GM23248 (cell line): ENCODE results near the gene IGSF11. TPM values are rescaled to one million over a fixed set of nuclear protein-coding genes. Genes with fewer than 3 reads are reported as not detected.

Experiments used
- DNase-seq: peaks from one replicate; pipeline ENCODE4 v3.0.0-alpha.2; 2015
- H2AFZ ChIP-seq: fragments of 200-600 bp; sonication (generic); 2 replicates; pipeline ENCODE4 v1.6.1; 2016; ENCODE audit warnings: antibody characterized with exemption
- H3F3A ChIP-seq: fragments of 200-600 bp; sonication (generic); 2 replicates; pipeline ENCODE4 v1.6.1; 2016; ENCODE audit warnings: mild to moderate bottlenecking, antibody characterized with exemption, mixed run types; ENCODE audit not compliant: insufficient read depth
- H3K27ac ChIP-seq: fragments of 200-600 bp; sonication (generic); 2 replicates; pipeline ENCODE4 v1.5.1; 2016; ENCODE audit warnings: mild to moderate bottlenecking
- H3K27me3 ChIP-seq: fragments of 200-600 bp; sonication (generic); replicated peaks from 2 replicates; pipeline ENCODE4 v1.6.1; 2016; ENCODE audit warnings: mild to moderate bottlenecking; ENCODE audit not compliant: insufficient read depth
- H3K36me3 ChIP-seq: fragments of 200-600 bp; sonication (generic); 2 replicates; pipeline ENCODE4 v1.6.1; 2016; ENCODE audit warnings: low read depth, mild to moderate bottlenecking
- H3K4me1 ChIP-seq: fragments of 200-600 bp; sonication (generic); 2 replicates; pipeline ENCODE4 v1.6.1; 2016; ENCODE audit warnings: mild to moderate bottlenecking; ENCODE audit not compliant: insufficient read depth
- H3K4me2 ChIP-seq: fragments of 200-600 bp; sonication (generic); one replicate; pipeline ENCODE4 v1.6.1; 2016; ENCODE audit warnings: mild to moderate bottlenecking; ENCODE audit not compliant: unreplicated experiment
- H3K4me3 ChIP-seq: fragments of 200-600 bp; sonication (generic); 2 replicates; pipeline ENCODE4 v1.5.1; 2016; ENCODE audit warnings: mild to moderate bottlenecking
- H3K79me2 ChIP-seq: fragments of 200-600 bp; sonication (generic); 2 replicates; pipeline ENCODE4 v1.6.1; 2016; ENCODE audit warnings: mild to moderate bottlenecking; ENCODE audit not compliant: insufficient read depth
- H3K9ac ChIP-seq: fragments of 200-600 bp; sonication (generic); 2 replicates; pipeline ENCODE4 v1.6.1; 2016; ENCODE audit warnings: mild to moderate bottlenecking
- H3K9me2 ChIP-seq: fragments of 200-600 bp; sonication (generic); 2 replicates; pipeline ENCODE4 v1.6.1; 2016; ENCODE audit warnings: mixed run types, mild to moderate bottlenecking, moderate library complexity; ENCODE audit not compliant: insufficient read depth
- H3K9me3 ChIP-seq: fragments of 200-600 bp; sonication (generic); one replicate; pipeline ENCODE4 v1.6.1; 2017; ENCODE audit warnings: low read depth
- H4K20me1 ChIP-seq: fragments of 200-600 bp; sonication (generic); 2 replicates; pipeline ENCODE4 v1.6.0; 2016; ENCODE audit not compliant: insufficient read depth
- EZH2 ChIP-seq: fragments of 200-600 bp; sonication (generic); IDR thresholded peaks from 2 replicates; pipeline ENCODE4 v1.6.1; 2018; ENCODE audit warnings: antibody characterized with exemption, mild to moderate bottlenecking; ENCODE audit not compliant: insufficient read depth, poor library complexity, severe bottlenecking
- EZH2phosphoT487 ChIP-seq: fragments of 200-600 bp; sonication (generic); IDR thresholded peaks from 2 replicates; pipeline ENCODE4 v1.6.1; 2018; ENCODE audit warnings: antibody characterized with exemption, moderate library complexity, mild to moderate bottlenecking, low read depth; ENCODE audit not compliant: insufficient read depth
- WGBS, 2 experiments: methylation state at CpG; one replicate each; pipeline ENCODE4 v1.1.6; 2015 to 2017; ENCODE audit warnings: low lambda C conversion rate in 2 of 2, low coverage in 1 of 2; ENCODE audit errors: missing lambda C conversion rate in 2 of 2; 5-methylcytosine and 5-hydroxymethylcytosine counted together
- in situ Hi-C: fragments of 300-500 bp; cut with MboI; formaldehyde crosslinking; loops from 2 replicates; pipeline ENCODE4 v1.15.0; 2020
- polyA plus RNA-seq: library from polyadenylated mRNA; unstranded; fragments of >200 nt; fragmentation: Nextera tagmentation; extraction: Ambion mirVana; gene quantifications from 2 replicates; pipeline ENCODE4 v1.2.1, GENCODE V29; 2016
- total RNA-seq: library from RNA; depleted of rRNA; stranded (reverse); fragments of >200 nt; shearing (Covaris generic); gene quantifications from 2 replicates; pipeline ENCODE4 v1.2.3, GENCODE V29; 2014

The IGSF11 gene
- total and polyA plus RNA-seq, 2 experiments from 2014 or later = not detected

GRCh38 chr3:118974356-118975097 lies 60.1 kb downstream of the IGSF11 start:
- Histone ChIP-seq H3K27me3 (no peaks in the 10 kb centered on the region), H3K36me3 (no peaks in the 10 kb centered on the region), H3K4me2 (no peak overlapping the region), H4K20me1 (no peaks in the 10 kb centered on the region), H3K9me2 (no peaks in the 10 kb centered on the region), H3K4me1 (no peaks in the 10 kb centered on the region), H3K9ac (no peak overlapping the region), H3K4me3 (no peak overlapping the region), H2AFZ (no peak overlapping the region), H3K27ac (no peak overlapping the region), H3K9me3 (no peaks in the 10 kb centered on the region), H3K79me2 (no peaks in the 10 kb centered on the region), H3F3A (no peaks in the 10 kb centered on the region)
- WGBS, 2 experiments = 45% methylated on average over 6 of the region's 6 CpGs
- in situ Hi-C loops = no loop called here
- DNase-seq = no peak
- TF ChIP-seq EZH2phosphoT487 = no peak

GRCh38 chr3:118973050-118973449 lies 61.6 kb downstream of the IGSF11 start:
- Histone ChIP-seq H4K20me1 (no peaks in the 10 kb centered on the region), H3K4me1 (no peaks in the 10 kb centered on the region), H3K4me2 (no peak overlapping the region), H3K79me2 (no peaks in the 10 kb centered on the region), H3K9ac (no peak overlapping the region), H3K27ac (no peak overlapping the region), H3K9me3 (no peaks in the 10 kb centered on the region), H3K9me2 (no peaks in the 10 kb centered on the region), H3F3A (no peaks in the 10 kb centered on the region), H3K27me3 (no peaks in the 10 kb centered on the region), H3K36me3 (no peaks in the 10 kb centered on the region), H3K4me3 (no peak overlapping the region), H2AFZ (no peak overlapping the region)
- 34 to 38% methylated on average over 3 of the region's 3 CpGs for WGBS, 2 experiments
- no peak for DNase-seq
- in situ Hi-C loops = no loop called here
- TF ChIP-seq EZH2phosphoT487 = no peak
- no peak for TF ChIP-seq EZH2

- H2AFZ ChIP-seq = no peak overlapping the region
- WGBS, 2 experiments = 7 to 15% methylated on average over 2 of the region's 2 CpGs
- H3K4me1 ChIP-seq = no peaks in the 10 kb centered on the region
Observed at GRCh38 chr3:118970819-118971218, 63.8 kb downstream of the IGSF11 start.

GRCh38 chr3:118968640-118969039 lies 66.0 kb downstream of the IGSF11 start:
- no peaks in the 10 kb centered on the region for H3K27me3 ChIP-seq
- no peaks in the 10 kb centered on the region for H3K36me3 ChIP-seq
- H3K9ac ChIP-seq = no peak overlapping the region
- H2AFZ ChIP-seq = no peak overlapping the region
- no peak for DNase-seq
- no peak overlapping the region for H3K27ac ChIP-seq
- in situ Hi-C loops = no loop called here
- no peaks in the 10 kb centered on the region for H3F3A ChIP-seq
- no peaks in the 10 kb centered on the region for H3K9me2 ChIP-seq
- H4K20me1 ChIP-seq = no peaks in the 10 kb centered on the region
- no peaks in the 10 kb centered on the region for H3K79me2 ChIP-seq
- TF ChIP-seq EZH2phosphoT487 (no peak), EZH2 (no peak)
- no peak overlapping the region for H3K4me2 ChIP-seq
- no peak overlapping the region for H3K4me3 ChIP-seq
- no peaks in the 10 kb centered on the region for H3K4me1 ChIP-seq
- WGBS, 2 experiments = 2 to 5% methylated on average over 2 of the region's 2 CpGs
- no peaks in the 10 kb centered on the region for H3K9me3 ChIP-seq

More at GRCh38 chr3:118970819-118971218, 63.8 kb downstream of the IGSF11 start:
- no peaks in the 10 kb centered on the region for H3F3A ChIP-seq
- in situ Hi-C loops = no loop called here
- no peaks in the 10 kb centered on the region for H3K27me3 ChIP-seq
- no peak overlapping the region for H3K4me3 ChIP-seq
- no peaks in the 10 kb centered on the region for H3K9me2 ChIP-seq
- H4K20me1 ChIP-seq = no peaks in the 10 kb centered on the region
- H3K27ac ChIP-seq = no peak overlapping the region
- no peaks in the 10 kb centered on the region for H3K9me3 ChIP-seq
- no peak for DNase-seq
- H3K9ac ChIP-seq = no peak overlapping the region
- no peaks in the 10 kb centered on the region for H3K36me3 ChIP-seq
- H3K79me2 ChIP-seq = no peaks in the 10 kb centered on the region
- TF ChIP-seq EZH2 (no peak), EZH2phosphoT487 (no peak)
- H3K4me2 ChIP-seq = no peak overlapping the region
